H9 (cell line): ENCODE measurements around the gene VTCN1. TPM values are rescaled to one million over a fixed set of nuclear protein-coding genes. Genes with fewer than 3 reads are reported as not detected.

Experiments used
- DNase-seq: peaks from one replicate; pipeline ENCODE4 v3.0.0-alpha.2; 2017
- H2AFZ ChIP-seq: one replicate; pipeline ENCODE4 v1.6.1; 2013; ENCODE audit warnings: mild to moderate bottlenecking, low read length, control low read depth, moderate library complexity
- H2AK5ac ChIP-seq: 2 replicates; pipeline ENCODE4 v1.6.1; 2013; ENCODE audit warnings: low read length, control low read depth, mixed read lengths; ENCODE audit not compliant: insufficient read length
- H2BK120ac ChIP-seq: one replicate; pipeline ENCODE4 v1.6.1; 2013; ENCODE audit warnings: low read depth, mild to moderate bottlenecking, low read length, control low read depth, inconsistent platforms; ENCODE audit not compliant: poor library complexity, severe bottlenecking
- H2BK12ac ChIP-seq: 2 replicates; pipeline ENCODE4 v1.6.1; 2013; ENCODE audit warnings: low read length, control low read depth, mixed read lengths, low read depth; ENCODE audit not compliant: insufficient read length
- H2BK15ac ChIP-seq: 2 replicates; pipeline ENCODE4 v1.6.1; 2013; ENCODE audit warnings: low read depth, low read length, control low read depth
- H2BK20ac ChIP-seq: one replicate; pipeline ENCODE4 v1.6.1; 2013; ENCODE audit warnings: low read depth, mild to moderate bottlenecking, low read length, control low read depth, inconsistent platforms; ENCODE audit not compliant: poor library complexity, severe bottlenecking
- H2BK5ac ChIP-seq: 2 replicates; pipeline ENCODE4 v1.6.1; 2013; ENCODE audit warnings: low read length, control low read depth, mixed read lengths; ENCODE audit not compliant: insufficient read length
- H3K14ac ChIP-seq: 2 replicates; pipeline ENCODE4 v1.6.1; 2013; ENCODE audit warnings: low read length, control low read depth; ENCODE audit not compliant: insufficient read depth
- H3K18ac ChIP-seq: 2 replicates; pipeline ENCODE4 v1.6.1; 2013; ENCODE audit warnings: low read depth, mild to moderate bottlenecking, mixed read lengths, low read length, control low read depth; ENCODE audit not compliant: insufficient read length
- H3K23ac ChIP-seq: 2 replicates; pipeline ENCODE4 v1.6.1; 2013; ENCODE audit warnings: low read length, control low read depth, mixed read lengths, low read depth; ENCODE audit not compliant: insufficient read length
- H3K23me2 ChIP-seq: 2 replicates; pipeline ENCODE4 v1.6.1; 2013; ENCODE audit warnings: low read depth, mild to moderate bottlenecking, mixed read lengths, low read length, control low read depth; ENCODE audit not compliant: insufficient read length, poor library complexity, severe bottlenecking
- H3K27ac ChIP-seq: 2 replicates; pipeline ENCODE4 v1.5.1; 2013; ENCODE audit warnings: low read length, control low read depth, mixed read lengths, low read depth; ENCODE audit not compliant: insufficient read length
- H3K27me3 ChIP-seq: 2 replicates; pipeline ENCODE4 v1.6.1; 2013; ENCODE audit warnings: low read length, control low read depth, inconsistent platforms; ENCODE audit not compliant: insufficient read depth
- H3K4ac ChIP-seq: 2 replicates; pipeline ENCODE4 v1.6.1; 2013; ENCODE audit warnings: low read depth, mild to moderate bottlenecking, control low read depth, inconsistent platforms, low read length, moderate library complexity
- H3K4me1 ChIP-seq: 2 replicates; pipeline ENCODE4 v1.6.1; 2013; ENCODE audit warnings: low read length, control low read depth, inconsistent platforms; ENCODE audit not compliant: insufficient read depth
- H3K4me2 ChIP-seq: 2 replicates; pipeline ENCODE4 v1.6.1; 2013; ENCODE audit warnings: low read length, control low read depth, mixed read lengths; ENCODE audit not compliant: insufficient read length, insufficient read depth
- H3K56ac ChIP-seq: 2 replicates; pipeline ENCODE4 v1.6.1; 2013; ENCODE audit warnings: low read depth, mild to moderate bottlenecking, mixed read lengths, low read length, control low read depth; ENCODE audit not compliant: insufficient read length
- H3K79me1 ChIP-seq: 2 replicates; pipeline ENCODE4 v1.6.1; 2013; ENCODE audit warnings: low read depth, mild to moderate bottlenecking, moderate library complexity, low read length, control low read depth, inconsistent platforms; ENCODE audit not compliant: insufficient read depth, poor library complexity, severe bottlenecking
- H3K79me2 ChIP-seq: 2 replicates; pipeline ENCODE4 v1.6.1; 2013; ENCODE audit warnings: low read length, control low read depth, inconsistent platforms; ENCODE audit not compliant: insufficient read depth
- H3K9ac ChIP-seq: 2 replicates; pipeline ENCODE4 v1.6.1; 2013; ENCODE audit warnings: low read length, control low read depth, mixed read lengths; ENCODE audit not compliant: insufficient read length; ENCODE audit errors: extremely low read depth
- H3K9me3 ChIP-seq: one replicate; pipeline ENCODE4 v1.6.1; 2013; ENCODE audit warnings: low read depth, low read length, inconsistent platforms; ENCODE audit not compliant: control insufficient read depth
- H3T11ph ChIP-seq: one replicate; pipeline ENCODE4 v1.6.1; 2013; ENCODE audit warnings: mild to moderate bottlenecking, low read length, control low read depth, inconsistent platforms
- H4K20me1 ChIP-seq: one replicate; pipeline ENCODE4 v1.6.1; 2013; ENCODE audit not compliant: control insufficient read depth, insufficient read length, insufficient read depth
- H4K5ac ChIP-seq: 2 replicates; pipeline ENCODE4 v1.6.1; 2013; ENCODE audit warnings: low read depth, mild to moderate bottlenecking, mixed read lengths, low read length, control low read depth; ENCODE audit not compliant: insufficient read length
- H4K8ac ChIP-seq: replicated peaks from 2 replicates; pipeline ENCODE4 v1.6.1; 2013; ENCODE audit warnings: low read length, control low read depth, mixed read lengths, low read depth; ENCODE audit not compliant: insufficient read length
- H4K91ac ChIP-seq: 2 replicates; pipeline ENCODE4 v1.6.1; 2013; ENCODE audit warnings: low read depth, mild to moderate bottlenecking, moderate library complexity, mixed read lengths, low read length, control low read depth; ENCODE audit not compliant: insufficient read length
- H3K27ac Mint-ChIP-seq, 3 experiments: 2 replicates in 2 of 3; 3 replicates in 1 of 3; pipeline ENCODE4 v1.8.0; 2020 to 2021; ENCODE audit warnings: mixed read lengths in 3 of 3, mild to moderate bottlenecking in 1 of 3, moderate library complexity in 1 of 3
- H3K27me3 Mint-ChIP-seq: 2 replicates; pipeline ENCODE4 v1.8.0; 2021; ENCODE audit warnings: low read depth, mild to moderate bottlenecking, moderate library complexity, mixed read lengths
- H3K36me3 Mint-ChIP-seq, 3 experiments: 2 replicates in 2 of 3; 3 replicates in 1 of 3; pipeline ENCODE4 v1.8.0; 2020 to 2021; ENCODE audit warnings: low read depth in 3 of 3, mixed read lengths in 3 of 3; ENCODE audit not compliant: insufficient read depth in 1 of 3
- H3K4me1 Mint-ChIP-seq, 2 experiments: 2 replicates each; pipeline ENCODE4 v1.8.0; 2020; ENCODE audit warnings: mixed read lengths in 2 of 2
- H3K4me3 Mint-ChIP-seq, 2 experiments: 2 replicates in 1 of 2; 3 replicates in 1 of 2; pipeline ENCODE4 v1.8.0; 2020 to 2021; ENCODE audit warnings: mild to moderate bottlenecking in 2 of 2, mixed read lengths in 2 of 2, moderate library complexity in 1 of 2
- H3K9me3 Mint-ChIP-seq, 2 experiments: 2 replicates in 1 of 2; 3 replicates in 1 of 2; pipeline ENCODE4 v1.8.0; 2020; ENCODE audit warnings: mild to moderate bottlenecking in 2 of 2, mixed read lengths in 2 of 2, moderate library complexity in 1 of 2
- WGBS: extraction: QIAGEN DNeasy Blood & Tissue Kit; methylation state at CpG from one replicate; pipeline ENCODE4 v1.1.7; 2013; ENCODE audit warnings: missing lambda C conversion rate, low lambda C conversion rate, mixed read lengths; ENCODE audit not compliant: insufficient read length; ENCODE audit errors: extremely low coverage; 5-methylcytosine and 5-hydroxymethylcytosine counted together
- total RNA-seq: library from RNA; stranded (reverse); gene quantifications from 2 replicates; pipeline ENCODE4 v1.2.1, GENCODE V29; 2021
- TF ChIP-seq, protein P1 (sequence below): fragments of 200-600 bp; sonication (generic); conservative IDR thresholded peaks from 3 replicates; pipeline ENCODE4 v1.8.0; 2021; ENCODE audit warnings: antibody characterized with exemption, mild to moderate bottlenecking

VTCN1 gene
- total RNA-seq, 1 experiment from 2014 or later = 0.33 TPM

DNA sequence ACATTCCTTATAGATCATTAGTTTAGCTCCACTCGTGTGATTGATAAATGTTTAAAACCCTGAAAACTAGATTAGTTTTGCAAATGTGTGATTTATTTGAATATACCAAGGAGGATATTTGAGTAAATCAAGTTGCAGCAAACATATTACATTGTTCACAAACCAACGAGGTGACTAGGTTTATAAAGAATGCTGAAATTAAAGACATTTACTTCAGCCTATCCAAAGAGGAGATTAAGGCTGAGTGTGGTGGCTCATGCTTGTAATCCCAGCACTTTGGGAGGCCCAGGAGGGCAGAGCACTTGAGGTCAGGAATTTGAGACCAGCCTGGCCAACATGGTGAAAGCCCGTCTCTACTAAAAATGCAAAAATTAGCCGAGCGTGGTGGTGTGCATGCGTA, 34.1 kb downstream of the VTCN1 start:
- Mint-ChIP-seq H3K4me1 (peaks cover 42 to 52% of the 10 kb centered on the region in 2 experiments), H3K27me3 (no peaks in the 10 kb centered on the region), H3K27ac (no peak overlapping the region), H3K4me3 (no peak overlapping the region), H3K9me3 (no peaks in the 10 kb centered on the region; a peak in 1 of 5 replicates), H3K36me3 (0 out of 7 replicates have a peak, but pooled peaks cover 0 to 10% (median 0%) of the 10 kb centered on the region in 3 experiments)
- H3K27me3 ChIP-seq = no peaks in the 10 kb centered on the region
- no peak overlapping the region for H2BK12ac ChIP-seq
- H4K91ac ChIP-seq = no peak overlapping the region
- H2AFZ ChIP-seq = no peak overlapping the region
- H2BK5ac ChIP-seq = no peak overlapping the region
- H2BK20ac ChIP-seq = no peak overlapping the region
- H3K4ac ChIP-seq = no peak overlapping the region
- no peaks in the 10 kb centered on the region for H3K9me3 ChIP-seq
- no peak overlapping the region for H3T11ph ChIP-seq
- no peak overlapping the region for H3K9ac ChIP-seq
- H2BK15ac ChIP-seq = no peak overlapping the region
- H2AK5ac ChIP-seq = no peak overlapping the region
- H3K27ac ChIP-seq = no peak overlapping the region
- DNase-seq = no peak
- no peaks in the 10 kb centered on the region for H3K79me2 ChIP-seq
- TF ChIP-seq, protein P1, sequence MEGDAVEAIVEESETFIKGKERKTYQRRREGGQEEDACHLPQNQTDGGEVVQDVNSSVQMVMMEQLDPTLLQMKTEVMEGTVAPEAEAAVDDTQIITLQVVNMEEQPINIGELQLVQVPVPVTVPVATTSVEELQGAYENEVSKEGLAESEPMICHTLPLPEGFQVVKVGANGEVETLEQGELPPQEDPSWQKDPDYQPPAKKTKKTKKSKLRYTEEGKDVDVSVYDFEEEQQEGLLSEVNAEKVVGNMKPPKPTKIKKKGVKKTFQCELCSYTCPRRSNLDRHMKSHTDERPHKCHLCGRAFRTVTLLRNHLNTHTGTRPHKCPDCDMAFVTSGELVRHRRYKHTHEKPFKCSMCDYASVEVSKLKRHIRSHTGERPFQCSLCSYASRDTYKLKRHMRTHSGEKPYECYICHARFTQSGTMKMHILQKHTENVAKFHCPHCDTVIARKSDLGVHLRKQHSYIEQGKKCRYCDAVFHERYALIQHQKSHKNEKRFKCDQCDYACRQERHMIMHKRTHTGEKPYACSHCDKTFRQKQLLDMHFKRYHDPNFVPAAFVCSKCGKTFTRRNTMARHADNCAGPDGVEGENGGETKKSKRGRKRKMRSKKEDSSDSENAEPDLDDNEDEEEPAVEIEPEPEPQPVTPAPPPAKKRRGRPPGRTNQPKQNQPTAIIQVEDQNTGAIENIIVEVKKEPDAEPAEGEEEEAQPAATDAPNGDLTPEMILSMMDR = no peak
- no peak overlapping the region for H2BK120ac ChIP-seq
- no peaks in the 10 kb centered on the region; the same call in 1 of the 2 replicates for H3K4me1 ChIP-seq
- no peak overlapping the region for H3K4me2 ChIP-seq
- H4K20me1 ChIP-seq = no peaks in the 10 kb centered on the region
- no CpG with 5 or more reads among the region's 6 CpGs for WGBS
- H4K5ac ChIP-seq = no peak overlapping the region
- H3K56ac ChIP-seq = no peak overlapping the region
- H3K23ac ChIP-seq = no peak overlapping the region
- no peak overlapping the region for H3K14ac ChIP-seq
- H4K8ac ChIP-seq = no peak overlapping the region
- no peaks in the 10 kb centered on the region for H3K79me1 ChIP-seq
- no peaks in the 10 kb centered on the region for H3K23me2 ChIP-seq
- no peak overlapping the region for H3K18ac ChIP-seq
